Vagina (tissue), 2 donors: Measurements from ENCODE around the gene IFNA17. TPM values are rescaled to one million over a fixed set of nuclear protein-coding genes. Genes with fewer than 3 reads are reported as not detected.
"Not testable (repeated sequence)": the region's sequence is repeated elsewhere in the genome, so short reads cannot be mapped to it uniquely, and the experiment has no call there.

ENCODE experiments used
- DNase-seq, 2 donors: peaks; one replicate each; pipeline ENCODE4 v3.0.0-alpha.2; 2017; ENCODE audit errors: extremely low spot score in 2 of 2
- H3K27ac ChIP-seq: fragments of 200-600 bp; sonication (generic); one replicate; pipeline ENCODE4 v1.5.1; 2019
- H3K27me3 ChIP-seq: fragments of 200-600 bp; sonication (generic); one replicate; pipeline ENCODE4 v1.5.1; 2019
- H3K36me3 ChIP-seq, 2 donors: fragments of 200-600 bp; sonication (generic); one replicate each; pipeline ENCODE4 v1.5.1; 2017 to 2019
- H3K4me1 ChIP-seq: fragments of 200-600 bp; sonication (generic); one replicate; pipeline ENCODE4 v1.5.1; 2019
- H3K4me3 ChIP-seq, 2 donors: fragments of 200-600 bp; sonication (generic); 1 replicate in 1 of 2; 2 replicates in 1 of 2; pipeline ENCODE4 v1.5.1; 2016 to 2019
- H3K9me3 ChIP-seq: fragments of 200-600 bp; sonication (generic); one replicate; pipeline ENCODE4 v1.5.1; 2019
- POLR2A ChIP-seq, 2 donors: fragments of 450-650 bp; IDR thresholded peaks; one replicate each; pipeline ENCODE4 v1.6.1; 2017; ENCODE audit warnings: antibody characterized with exemption in 2 of 2, mild to moderate bottlenecking in 2 of 2, moderate library complexity in 2 of 2
- POLR2AphosphoS5 ChIP-seq, 2 donors: sonication (generic); formaldehyde crosslinking; IDR thresholded peaks; one replicate each; pipeline ENCODE4 v1.9.0; 2017; ENCODE audit warnings: antibody characterized with exemption in 2 of 2, mild to moderate bottlenecking in 2 of 2, low read depth in 1 of 2; ENCODE audit not compliant: insufficient read depth in 1 of 2
- intact Hi-C: fragments of 100-400 bp; cut with DNase I; formaldehyde crosslinking; loops from one replicate; pipeline ENCODE4 v1.15.1; 2023
- total RNA-seq: library from RNA; depleted of rRNA; stranded (reverse); fragments of >200 nt; gene quantifications from one replicate; pipeline ENCODE4 v1.2.3, GENCODE V29; 2016
- TF ChIP-seq, protein P1 (sequence below), 3 experiments: fragments of 450-650 bp in 2 of 3; fragments of 200-600 bp in 1 of 3; sonication (generic) in 1 of 3; IDR thresholded peaks; one replicate each; pipeline ENCODE4 v1.5.1; 2017 to 2019; ENCODE audit warnings: antibody characterized with exemption in 3 of 3, mild to moderate bottlenecking in 2 of 3, moderate library complexity in 2 of 3

Gene IFNA17
- total RNA-seq, 1 donor from 2014 or later, result not detected

DNA sequence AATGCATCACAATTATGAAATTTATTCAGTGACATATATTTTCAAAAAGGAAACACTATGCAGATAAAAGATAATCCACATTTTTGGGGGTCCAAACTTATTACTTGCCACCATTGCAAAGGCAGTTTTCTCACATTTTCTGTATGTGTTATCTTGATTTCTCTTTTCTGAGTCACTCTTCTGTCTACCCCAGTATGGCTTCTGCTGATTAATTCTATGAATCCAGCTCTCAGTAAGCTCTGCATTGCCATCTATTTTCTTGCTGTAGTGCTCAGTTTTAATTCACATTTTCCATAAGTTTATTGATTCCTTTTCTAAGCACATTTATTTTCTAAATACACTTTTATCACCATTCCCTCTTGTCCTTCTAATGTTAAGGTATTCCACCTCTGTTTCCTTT, 22.8 kb downstream of the IFNA17 start:
- no peak overlapping the region for H3K27ac ChIP-seq
- no peak for DNase-seq
- H3K4me3 ChIP-seq, result no peak overlapping the region
- no peaks in the 10 kb centered on the region for H3K36me3 ChIP-seq
- H3K4me1 ChIP-seq, result no peaks in the 10 kb centered on the region
- no peaks in the 10 kb centered on the region for H3K9me3 ChIP-seq
- TF ChIP-seq, protein P1, sequence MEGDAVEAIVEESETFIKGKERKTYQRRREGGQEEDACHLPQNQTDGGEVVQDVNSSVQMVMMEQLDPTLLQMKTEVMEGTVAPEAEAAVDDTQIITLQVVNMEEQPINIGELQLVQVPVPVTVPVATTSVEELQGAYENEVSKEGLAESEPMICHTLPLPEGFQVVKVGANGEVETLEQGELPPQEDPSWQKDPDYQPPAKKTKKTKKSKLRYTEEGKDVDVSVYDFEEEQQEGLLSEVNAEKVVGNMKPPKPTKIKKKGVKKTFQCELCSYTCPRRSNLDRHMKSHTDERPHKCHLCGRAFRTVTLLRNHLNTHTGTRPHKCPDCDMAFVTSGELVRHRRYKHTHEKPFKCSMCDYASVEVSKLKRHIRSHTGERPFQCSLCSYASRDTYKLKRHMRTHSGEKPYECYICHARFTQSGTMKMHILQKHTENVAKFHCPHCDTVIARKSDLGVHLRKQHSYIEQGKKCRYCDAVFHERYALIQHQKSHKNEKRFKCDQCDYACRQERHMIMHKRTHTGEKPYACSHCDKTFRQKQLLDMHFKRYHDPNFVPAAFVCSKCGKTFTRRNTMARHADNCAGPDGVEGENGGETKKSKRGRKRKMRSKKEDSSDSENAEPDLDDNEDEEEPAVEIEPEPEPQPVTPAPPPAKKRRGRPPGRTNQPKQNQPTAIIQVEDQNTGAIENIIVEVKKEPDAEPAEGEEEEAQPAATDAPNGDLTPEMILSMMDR (IDR thresholded peaks at IDR 0.05), result no peak
- TF ChIP-seq POLR2A (IDR thresholded peaks at IDR 0.05), result no peak
- TF ChIP-seq POLR2AphosphoS5 (IDR thresholded peaks at IDR 0.05; ENCODE audit: insufficient read depth in 1 of 2, low read depth in 1 of 2), result no peak
- no peaks in the 10 kb centered on the region for H3K27me3 ChIP-seq
- intact Hi-C loops, result no loop called here

DNA sequence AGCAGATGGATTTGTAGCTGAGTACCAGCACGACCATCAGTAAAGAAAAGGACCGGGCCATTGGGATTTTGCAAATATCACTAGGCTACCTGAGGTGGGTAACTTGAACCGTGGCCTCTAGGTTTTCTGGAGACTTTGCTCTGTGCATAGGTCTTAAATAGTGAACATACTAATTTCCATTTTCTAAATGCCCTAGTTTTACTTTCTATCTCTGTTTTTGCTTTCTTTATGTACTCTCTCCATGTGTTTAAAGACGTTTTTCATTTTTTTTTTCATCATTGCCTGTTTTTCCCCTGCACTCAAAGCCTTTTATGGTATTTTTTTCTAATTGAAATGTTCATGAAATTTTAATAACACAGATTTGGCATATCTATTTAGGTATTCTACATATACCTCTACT, 25.9 kb downstream of the IFNA17 start, which contains the start of gene IFNA7:
TSS of gene IFNA7 (minus strand) at position 101 of the 400 bp plus-strand sequence. CDS start at position 61, 40 bp downstream.
- H3K27me3 ChIP-seq, DNase-seq, intact Hi-C loops, H3K9me3 ChIP-seq, H3K27ac ChIP-seq, H3K4me1 ChIP-seq, H3K36me3 ChIP-seq, H3K4me3 ChIP-seq: not testable (repeated sequence)

DNA sequence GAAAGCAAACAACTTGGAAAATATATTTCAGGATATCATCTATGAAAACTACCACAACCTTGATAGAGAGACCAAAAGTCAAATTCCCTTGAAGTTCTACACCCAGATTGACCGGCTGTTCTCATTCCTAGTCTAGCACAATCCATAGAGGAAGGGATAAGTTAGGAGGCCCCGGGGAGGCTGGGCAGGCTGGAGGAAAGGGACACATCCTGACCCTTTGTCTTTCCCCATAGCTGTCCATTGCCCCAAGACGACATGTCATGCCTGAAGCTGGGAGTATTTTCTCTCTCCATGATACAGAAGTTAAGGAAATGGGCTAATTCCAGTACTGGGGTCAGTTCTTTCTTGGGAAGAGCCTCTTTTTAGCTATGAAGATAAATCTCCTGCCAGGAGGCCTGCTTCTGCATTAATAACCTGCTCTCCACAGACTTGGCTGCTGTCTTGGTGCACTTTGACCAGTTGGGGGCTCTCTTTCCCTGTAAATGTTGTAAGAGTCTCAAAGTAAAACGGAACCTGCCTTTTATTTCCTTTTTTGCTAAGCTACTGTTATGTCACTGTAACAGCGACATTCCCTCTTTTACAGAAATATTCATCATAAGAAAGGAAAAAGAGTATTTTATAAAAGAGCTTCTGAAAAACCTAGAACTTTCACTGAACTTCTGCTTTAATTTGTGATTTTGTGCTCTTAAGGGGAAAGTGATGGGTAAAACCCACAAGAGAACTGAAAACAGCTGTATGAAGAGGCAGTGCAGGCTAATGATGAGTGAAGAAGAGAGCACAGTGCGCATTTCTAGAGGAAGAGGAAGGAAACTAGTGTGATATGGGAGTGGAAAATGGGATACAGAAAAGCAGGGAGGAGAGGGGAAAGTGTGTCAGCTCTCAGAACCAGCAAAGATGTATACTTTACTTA, 32.9 kb downstream of the IFNA17 start:
- intact Hi-C loops, H3K27ac ChIP-seq, H3K27me3 ChIP-seq, H3K4me3 ChIP-seq, DNase-seq, H3K36me3 ChIP-seq, H3K9me3 ChIP-seq, H3K4me1 ChIP-seq: not testable (repeated sequence)

DNA sequence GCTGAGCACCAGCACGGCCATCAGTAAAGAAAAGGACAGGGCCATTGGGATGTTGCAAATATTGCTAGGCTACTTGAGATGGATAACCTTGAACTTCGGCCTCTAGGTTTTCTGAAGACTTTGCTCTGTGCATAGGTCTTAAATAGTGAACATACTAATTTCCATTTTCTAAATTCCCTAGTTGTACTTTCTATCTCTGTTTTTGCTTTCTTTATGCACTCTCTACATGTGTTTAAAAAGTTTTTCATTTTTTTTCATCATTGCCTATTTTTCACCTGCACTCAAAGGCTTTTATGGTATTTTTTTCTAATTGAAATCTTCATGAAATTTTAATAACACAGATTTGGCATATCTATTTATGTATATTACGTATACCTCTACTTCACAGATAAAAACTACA, 40.5 kb downstream of the IFNA17 start, which contains the start of gene IFNA4:
TSS of gene IFNA4 (minus strand) at position 101 of the 400 bp plus-strand sequence. CDS start at position 45, 56 bp downstream.
- H3K9me3 ChIP-seq, H3K27ac ChIP-seq, DNase-seq, H3K4me3 ChIP-seq, H3K27me3 ChIP-seq, intact Hi-C loops, H3K36me3 ChIP-seq, H3K4me1 ChIP-seq: not testable (repeated sequence)

DNA sequence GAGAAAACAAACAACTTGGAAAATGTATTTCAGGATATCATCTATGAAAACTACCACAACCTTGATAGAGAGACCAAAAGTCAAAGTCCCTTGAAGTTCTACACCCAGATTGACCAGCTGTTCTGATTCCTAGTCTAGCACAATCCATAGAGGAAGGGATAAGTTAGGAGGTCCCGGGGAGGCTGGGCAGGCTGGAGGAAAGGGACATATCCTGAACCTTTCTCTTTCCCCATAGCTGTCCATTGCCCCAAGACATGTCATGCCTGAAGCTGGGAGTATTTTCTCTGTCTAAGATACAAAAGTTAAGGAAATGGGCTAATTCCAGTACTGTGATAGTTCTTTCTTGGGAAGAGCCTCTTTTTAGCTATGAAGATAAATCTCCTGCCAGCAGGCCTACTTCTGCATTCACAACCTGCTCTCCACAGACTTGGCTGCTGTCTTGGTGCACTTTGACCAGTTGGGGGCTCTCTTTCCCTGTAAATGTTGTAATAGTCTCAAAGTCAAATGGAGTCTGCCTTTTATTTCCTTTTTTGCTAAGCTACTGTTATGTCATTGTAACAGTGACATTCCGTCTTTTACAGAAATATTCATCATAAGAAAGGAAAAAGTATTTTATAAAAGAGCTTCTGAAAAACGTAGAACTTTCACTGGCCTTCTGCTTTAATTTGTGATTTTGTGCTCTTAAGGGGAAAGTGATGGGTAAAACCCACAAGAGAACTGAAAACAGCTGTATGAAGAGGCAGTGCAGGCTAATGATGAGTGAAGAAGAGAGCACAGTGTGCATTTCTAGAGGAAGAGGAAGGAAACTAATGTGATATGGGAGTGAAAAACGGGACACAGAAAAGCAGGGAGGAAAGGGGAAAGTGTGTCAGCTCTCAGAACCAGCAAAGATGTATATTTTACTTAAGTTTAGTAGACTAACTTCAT, 44.9 kb downstream of the IFNA17 start:
- H3K9me3 ChIP-seq, H3K4me1 ChIP-seq, intact Hi-C loops, H3K4me3 ChIP-seq, DNase-seq, H3K36me3 ChIP-seq, H3K27me3 ChIP-seq, H3K27ac ChIP-seq: not testable (repeated sequence)

Other genes starting within 250 kb of the IFNA17 start
- gene HACD4, start 196.6 kb downstream of the IFNA17 start, total RNA-seq, result 3.2 TPM
- not detected for gene IFNB1, start 150.3 kb downstream of the IFNA17 start, total RNA-seq
- gene IFNW1, start 86.4 kb downstream of the IFNA17 start, total RNA-seq, result not detected
- not detected for gene IFNA21, start 61.6 kb downstream of the IFNA17 start, total RNA-seq
- not detected for gene IFNA4, start 40.6 kb downstream of the IFNA17 start, total RNA-seq
- gene IFNA7, start 26.0 kb downstream of the IFNA17 start, total RNA-seq, result not detected
- not detected for gene IFNA10, start 21.1 kb downstream of the IFNA17 start, total RNA-seq
- gene IFNA16, start 10.9 kb downstream of the IFNA17 start, total RNA-seq, result not detected
- gene IFNA14, start 11.8 kb upstream of the IFNA17 start, total RNA-seq, result not detected
- not detected for gene IFNA5, start 77.1 kb upstream of the IFNA17 start, total RNA-seq
- gene KLHL9, start 107.2 kb upstream of the IFNA17 start, total RNA-seq, result 22.3 TPM
- not detected for gene IFNA6, start 122.7 kb upstream of the IFNA17 start, total RNA-seq
- gene IFNA13, start 139.8 kb upstream of the IFNA17 start, total RNA-seq, result not detected
- gene IFNA2, start 157.2 kb upstream of the IFNA17 start, total RNA-seq, result not detected
- gene IFNA8, start 180.9 kb upstream of the IFNA17 start, total RNA-seq, result not detected
- not detected for gene IFNA1, start 212.2 kb upstream of the IFNA17 start, total RNA-seq